CD4-positive, alpha-beta T cell treated with Interleukin-21 for 1 hour (primary cell): Measurements from ENCODE around the gene SOCS7.
A peak's percentile ranks its signal among the peaks of the same experiment; 100 is the strongest.
"Not testable (repeated sequence)": the region's sequence is repeated elsewhere in the genome, so short reads cannot be mapped to it uniquely, and the experiment has no call there.

Source experiments
- DNase-seq: peaks from one replicate; pipeline ENCODE4 v3.0.0-alpha.2; 2020

Gene SOCS7

DNA sequence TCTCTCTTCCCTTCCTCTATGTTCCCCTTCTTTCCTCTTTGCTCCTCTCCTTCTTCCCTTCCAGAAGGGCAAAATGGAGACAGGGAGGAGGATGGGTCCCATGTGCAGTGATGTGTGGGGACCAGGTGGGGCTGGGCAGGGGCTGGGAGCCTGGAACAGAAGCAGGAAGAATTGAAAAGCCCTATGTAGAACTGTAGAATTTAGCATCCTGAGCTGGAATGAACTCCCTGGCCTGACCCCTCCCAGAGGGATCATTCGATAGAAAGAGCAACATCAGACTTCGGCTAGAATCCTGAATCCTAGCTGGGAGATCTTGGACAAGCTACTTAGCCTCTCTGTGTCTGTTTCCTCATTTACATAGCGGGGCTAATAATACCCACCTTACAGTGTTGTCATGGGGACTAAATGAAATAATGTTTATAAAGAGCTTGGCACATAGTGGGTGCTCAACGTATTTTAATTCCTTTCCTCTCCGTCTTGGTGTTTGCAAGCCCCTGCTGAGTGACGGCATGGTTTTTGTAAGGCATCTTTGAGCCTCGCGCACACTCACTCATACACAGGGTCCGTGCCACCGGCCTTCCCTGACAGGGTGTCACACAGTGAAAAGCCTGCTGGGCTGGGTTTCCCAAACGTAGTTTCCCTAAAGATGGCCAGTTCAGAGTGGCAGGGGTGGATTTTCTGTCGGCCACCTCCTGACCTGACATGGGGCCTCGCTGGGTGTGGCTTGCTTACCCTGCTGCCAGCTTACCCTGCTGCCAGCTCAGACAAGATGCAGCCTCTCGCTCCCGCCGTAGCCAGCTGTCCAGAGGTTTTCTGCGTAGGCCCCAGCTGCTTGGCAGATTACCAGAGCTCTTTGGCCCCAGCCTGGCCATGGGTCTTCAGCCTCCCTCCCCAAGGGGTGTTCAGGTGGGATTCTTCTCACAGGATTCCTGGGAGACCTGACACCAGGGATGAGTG is 70.5 kb downstream of the SOCS7 start:
- no peak for DNase-seq

DNA sequence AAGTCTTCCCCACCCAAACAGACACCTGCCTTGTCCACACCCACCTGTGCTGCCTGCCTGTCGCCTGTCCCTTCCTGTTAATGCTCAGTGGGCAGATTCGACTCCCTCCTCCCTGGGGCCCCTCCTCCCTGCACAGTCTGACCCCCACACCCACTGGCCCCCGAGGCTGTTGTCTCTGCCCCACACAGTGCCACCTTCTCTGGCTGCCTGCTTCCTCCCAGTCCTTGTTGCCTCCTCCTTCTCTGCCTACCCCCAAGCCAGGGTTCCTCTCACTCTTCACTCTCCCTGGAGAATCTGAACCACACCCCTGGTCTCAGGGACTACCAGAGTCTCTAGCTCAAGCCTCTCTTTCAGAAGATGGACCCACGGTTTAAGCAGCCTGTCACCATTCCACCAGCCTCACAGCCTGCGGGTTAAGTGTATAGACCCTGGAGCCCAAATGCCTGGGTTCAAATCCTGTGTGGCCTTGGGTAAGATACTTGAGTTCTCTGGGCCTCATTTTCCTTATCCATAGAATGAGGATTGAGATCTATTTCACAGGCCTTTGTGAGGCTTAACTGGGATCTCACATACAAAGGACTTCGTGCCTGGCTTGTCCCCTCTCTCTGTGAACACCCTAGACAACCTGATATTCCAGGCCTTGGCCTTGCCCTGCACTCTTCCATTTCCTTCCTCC is 72.8 kb downstream of the SOCS7 start:
- no peak for DNase-seq

DNA sequence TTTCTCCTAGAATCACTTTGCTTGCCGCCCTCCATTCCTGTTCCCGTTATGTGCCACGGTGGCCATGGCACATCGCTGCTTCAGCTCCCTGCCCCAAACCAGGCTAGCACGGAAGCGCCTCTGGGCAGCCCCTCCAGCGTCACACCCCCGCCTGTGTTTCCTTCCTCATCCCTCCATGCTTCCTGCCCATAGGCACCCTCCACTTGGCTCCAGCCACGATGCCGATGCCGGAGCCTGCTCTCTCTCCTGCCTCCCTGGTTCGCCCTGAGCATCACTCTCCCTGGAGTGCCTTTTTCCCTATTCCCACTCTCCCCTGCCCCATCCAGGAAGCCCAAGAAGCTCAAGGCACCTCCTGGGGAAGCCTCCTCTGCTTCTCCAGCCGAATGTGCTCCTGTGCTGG is 73.4 kb downstream of the SOCS7 start:
- DNase-seq, result no peak

DNA sequence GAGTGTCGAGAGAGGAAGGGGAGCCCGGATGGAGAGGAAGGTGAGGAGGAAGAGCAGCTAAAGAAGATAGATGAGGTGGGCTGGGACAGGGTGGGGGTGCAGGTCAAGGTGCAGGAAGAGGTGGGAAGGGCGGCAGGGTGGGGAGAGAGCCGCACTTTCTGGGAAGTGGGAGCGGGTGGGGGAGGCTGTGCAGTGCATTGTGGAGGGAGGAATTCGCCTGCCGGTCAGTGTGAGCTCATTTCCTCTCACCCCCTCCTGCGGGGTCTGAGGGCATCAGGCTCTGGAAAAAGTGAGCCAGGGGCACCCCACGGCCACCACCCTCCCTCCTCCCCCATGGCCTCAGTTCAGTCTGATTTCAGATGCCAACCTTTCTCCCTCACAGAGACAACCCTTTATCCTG is 74.1 kb downstream of the SOCS7 start:
- no peak for DNase-seq

DNA sequence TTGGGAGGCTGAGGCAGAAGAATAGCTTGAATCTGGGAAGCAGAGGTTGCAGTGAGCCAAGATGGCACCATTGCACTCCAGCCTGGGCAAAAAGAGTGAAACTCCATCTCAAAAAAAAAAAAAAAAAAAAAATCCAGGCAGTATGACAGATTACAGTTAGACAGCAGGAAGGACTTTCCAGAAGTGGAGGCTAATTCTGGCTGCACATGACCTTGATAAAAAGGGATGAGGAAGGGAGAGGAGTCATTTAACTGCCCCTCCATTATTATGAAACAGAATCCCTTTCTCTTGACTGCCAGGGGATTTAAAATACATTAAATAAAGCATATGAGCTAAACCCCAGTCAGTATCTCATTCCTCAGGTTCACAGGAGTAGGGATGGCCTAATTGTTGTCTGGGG is 74.8 kb downstream of the SOCS7 start:
- no peak for DNase-seq

DNA sequence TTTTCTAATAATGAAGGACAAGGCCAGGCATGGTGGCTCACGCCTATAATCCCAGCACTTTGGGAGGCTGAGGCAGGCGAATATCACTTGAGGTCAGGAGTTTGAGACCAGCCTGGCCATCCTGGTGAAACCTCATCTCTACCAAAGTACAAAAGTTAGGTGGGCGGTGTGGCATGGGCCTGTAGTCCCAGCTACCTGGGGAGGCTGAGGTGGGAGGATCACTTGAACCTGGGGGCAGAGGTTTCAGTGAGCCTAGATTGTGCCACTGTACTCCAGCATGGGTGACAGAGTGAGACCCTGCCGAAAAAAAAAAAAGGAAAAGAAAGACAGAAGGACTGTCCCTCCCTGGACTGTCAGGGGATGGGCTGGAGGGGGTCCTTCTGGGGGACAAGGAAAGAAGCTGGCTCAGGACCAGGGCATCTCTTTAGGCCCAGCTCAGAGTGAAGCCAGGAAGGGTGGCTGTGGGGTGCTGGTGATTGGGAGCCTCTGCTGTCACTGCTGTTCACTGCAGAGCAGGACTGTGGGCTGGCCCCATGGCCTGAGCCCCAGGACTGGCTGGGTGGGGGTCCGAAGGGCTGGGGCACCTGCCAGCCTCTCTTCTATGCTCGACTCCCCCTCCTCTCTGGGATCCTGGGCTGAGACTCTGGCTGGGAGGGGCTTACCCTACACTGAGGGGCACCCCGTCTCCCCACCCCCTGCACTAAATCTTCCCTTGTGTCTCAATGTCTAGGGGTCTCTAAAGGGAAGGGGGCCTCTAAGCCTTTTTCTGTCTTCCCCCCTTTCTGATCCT is 75.7 kb downstream of the SOCS7 start:
- DNase-seq, result no peak

DNA sequence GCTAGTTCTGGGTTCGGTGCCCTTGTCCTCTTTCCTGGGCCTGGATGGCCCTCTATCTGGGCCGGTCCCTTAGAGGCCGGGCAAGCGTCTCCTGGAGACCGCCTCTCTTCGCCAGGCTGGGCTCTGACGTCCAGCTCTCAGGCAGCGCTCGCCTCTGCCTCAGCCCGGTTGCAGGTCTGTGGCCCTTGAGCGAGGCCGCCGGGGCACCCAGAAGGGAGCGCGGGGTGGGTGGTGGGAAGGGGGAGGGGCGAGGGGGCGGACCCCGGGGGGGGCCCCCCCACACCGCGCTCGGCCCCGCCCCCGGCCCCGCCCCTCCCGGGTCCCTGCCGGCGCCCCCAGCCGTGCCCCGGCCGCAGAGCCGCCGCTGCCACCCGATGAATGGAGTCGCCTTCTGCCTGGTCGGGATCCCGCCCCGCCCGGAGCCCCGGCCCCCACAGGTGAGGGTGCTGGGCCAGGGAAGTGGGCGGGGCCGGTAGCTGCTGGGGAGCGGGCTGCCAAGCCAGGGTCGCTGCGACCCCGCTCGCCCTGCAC is 76.5 kb downstream of the SOCS7 start, which contains the start of gene ARHGAP23:
Gene ARHGAP23, plus strand, starts transcription at position 353 of the 531 bp plus-strand sequence. Its CDS starts 22 bp downstream, at position 375.
- peak; percentile 41 for DNase-seq

DNA sequence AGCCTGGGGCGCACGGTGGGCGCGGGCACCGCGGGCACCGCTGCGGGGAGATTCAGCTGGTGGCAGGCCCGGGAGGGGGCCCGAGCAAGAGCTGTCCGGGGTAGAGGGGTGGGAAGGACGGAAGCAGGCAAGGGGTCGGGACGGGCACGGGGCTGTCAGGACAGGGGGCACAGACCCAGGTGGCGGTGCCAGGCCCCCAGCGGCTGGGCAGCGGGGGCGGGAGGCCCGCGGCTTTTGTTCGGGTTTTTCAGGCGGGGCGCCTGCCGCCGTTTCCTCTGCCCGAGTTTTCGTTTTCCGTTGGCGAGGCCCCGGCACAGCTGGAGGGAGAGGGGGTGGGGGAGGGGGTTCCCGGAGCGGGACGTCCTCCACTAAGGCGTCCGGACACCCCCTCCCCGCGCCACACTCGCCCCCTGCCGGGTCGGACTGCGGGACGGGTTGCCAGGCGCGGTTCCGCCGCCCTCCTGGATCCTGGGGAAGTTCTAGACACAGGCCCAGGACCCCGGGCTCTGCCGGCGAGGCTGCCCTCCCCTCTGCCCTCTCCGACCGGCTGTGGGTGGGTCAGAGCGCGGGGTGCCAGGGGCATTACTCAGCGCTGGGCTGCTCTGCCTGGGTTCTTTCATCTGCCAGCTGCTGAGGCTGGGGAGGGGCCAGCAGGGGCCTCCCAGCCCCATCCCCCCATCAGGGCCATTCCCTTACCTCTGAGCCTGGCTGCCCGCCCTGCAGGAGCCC is 77.2 kb downstream of the SOCS7 start:
- peak; percentile 25 for DNase-seq

DNA sequence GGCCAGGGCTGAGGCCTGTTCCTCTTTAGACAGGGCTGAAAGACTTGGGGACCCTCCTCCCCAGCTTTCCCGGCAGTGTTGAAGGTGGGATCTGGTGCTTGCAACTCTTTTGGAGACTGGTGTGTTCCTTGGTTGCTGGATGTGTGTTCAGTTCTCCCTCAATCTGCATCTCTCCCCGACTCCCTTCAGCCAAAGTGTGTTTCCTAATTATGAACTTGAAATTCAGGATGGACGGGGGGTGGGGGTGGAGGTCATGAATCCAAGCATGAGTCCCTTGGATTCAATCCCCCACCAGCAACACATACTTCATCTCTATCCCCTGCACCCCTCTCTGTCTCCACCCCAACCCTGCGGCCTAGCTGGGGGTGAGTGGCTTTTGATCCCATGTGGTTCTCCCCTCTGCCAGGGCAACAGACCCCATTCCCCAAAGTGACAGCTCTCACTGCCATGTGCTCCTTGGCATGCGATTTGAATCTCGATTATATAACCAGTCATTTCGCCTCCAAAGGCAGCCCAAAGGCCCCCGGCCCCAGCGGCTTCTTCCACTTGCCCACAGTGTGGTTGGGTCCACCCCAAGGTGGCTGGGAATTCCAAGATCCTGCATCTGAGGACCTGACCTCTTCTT is 77.9 kb downstream of the SOCS7 start:
- no peak for DNase-seq

DNA sequence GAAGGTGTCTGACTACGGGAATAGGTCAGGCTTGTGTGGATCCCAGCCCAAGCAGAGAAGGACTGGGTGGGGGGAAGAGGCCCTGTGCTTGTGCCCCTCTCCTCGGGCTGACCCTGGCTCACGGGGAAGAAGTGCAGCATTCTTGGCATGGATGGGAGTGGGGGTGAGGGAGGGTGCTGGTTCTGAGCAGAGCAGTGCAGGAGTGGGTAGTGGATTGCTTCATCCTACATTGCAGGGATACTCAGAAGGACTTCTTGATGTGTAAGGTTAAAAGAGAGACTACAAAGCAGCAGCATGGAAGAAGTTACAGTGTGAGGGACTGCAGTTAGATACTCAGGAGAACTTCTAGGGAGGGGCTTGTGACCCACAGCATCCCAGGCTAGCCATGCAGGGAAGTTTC is 78.7 kb downstream of the SOCS7 start:
- no peak for DNase-seq

DNA sequence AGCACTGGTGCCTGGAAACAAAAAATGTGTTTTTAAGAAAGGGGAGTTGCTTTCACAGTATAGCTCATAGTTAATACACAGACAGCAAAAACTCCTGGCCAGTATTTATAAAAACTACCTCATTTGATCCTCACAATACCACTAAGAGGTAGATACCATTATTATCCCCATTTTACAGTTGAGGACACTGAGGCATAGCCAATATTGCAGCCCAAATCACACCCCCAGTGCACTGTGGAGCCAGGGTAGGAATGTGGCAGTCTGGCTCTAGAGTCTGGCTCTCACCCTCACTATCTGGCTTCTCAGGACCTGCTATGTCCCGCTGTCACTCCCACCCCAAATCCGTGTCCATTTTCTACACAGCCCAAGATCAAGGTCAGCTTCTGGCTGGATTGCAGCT is 79.2 kb downstream of the SOCS7 start:
- no peak for DNase-seq

DNA sequence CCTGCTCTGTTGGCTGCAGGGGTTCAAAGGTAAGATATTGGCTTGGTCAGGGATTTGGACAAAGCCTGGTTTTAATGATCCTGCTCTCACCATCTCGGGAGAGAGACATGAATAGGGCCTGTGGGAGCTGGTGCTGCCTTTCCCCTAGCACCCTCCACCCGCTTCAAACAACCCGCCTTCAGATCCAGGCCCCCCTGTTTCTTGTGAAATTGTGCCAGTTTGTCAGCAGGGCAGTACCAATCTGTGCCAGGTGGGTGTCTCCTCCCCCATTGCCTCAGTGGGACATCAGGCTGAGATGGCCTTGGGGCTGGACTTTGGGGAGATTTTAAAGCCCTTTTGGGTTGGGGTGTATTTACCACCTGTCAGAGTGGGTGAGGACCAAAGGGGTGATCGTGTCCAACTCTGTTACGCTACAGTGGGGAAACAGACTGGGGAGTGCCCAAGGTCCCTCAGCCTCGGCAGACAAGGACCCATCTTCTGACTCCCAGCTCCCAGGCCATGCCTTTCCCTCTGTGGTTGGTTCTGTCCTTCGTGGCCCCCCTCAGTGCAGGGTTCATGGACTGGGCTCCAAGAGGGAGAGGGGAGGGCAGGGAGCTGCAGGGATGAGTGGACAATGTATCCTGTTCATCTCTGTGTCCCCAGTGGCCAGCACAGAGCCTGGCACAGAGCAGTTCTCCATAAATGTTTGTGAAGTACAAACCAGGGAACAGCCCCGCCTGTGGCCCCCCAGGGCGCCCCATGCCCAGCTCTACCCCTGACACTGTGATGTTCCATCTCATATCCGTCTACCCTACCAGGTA is 79.9 kb downstream of the SOCS7 start:
- no peak for DNase-seq

DNA sequence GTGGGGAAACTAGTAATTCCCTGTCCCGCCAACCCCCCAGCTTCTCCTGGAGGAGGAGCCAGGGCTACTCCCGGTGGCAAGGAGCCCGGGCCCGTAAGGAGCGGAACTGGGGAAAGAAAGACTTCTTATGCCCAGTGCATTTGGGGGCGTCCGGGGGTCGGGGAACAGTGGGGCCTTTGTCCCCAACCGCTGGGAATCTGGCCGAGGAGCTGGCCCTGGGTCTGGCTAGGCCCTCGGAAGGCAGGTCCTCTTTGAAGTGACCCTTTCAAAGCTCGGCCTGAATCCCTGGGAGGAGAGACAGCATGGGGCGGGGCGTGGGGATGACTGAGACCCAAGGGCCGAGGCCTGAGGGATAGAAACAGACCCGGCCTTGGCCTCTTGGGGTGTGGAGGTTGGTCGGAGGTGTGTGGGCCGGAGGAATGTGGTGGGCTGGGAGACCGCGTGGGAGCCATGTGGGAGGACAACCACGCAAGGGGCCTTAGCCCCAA is 82.6 kb downstream of the SOCS7 start:
- DNase-seq, result no peak

DNA sequence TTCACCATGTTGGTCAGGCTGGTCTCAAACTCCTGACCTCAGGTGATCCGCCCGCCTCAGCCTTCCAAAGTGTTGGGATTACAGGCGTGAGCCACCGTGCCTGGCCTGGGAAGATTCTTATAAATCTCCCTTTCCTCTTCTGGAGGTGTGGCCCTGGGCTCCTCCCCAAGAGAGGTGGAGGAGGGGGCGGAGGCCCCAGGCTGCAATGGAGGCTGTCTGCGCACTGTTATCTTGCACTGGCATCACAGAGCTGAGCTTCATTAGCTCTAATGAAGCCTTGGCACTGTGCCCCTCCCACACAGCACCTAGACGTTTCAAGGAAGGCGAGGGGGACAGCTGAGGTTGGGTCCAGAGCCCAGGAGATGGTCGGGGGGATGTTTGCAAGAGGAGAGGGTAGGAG is 84.2 kb downstream of the SOCS7 start:
- DNase-seq, result no peak

DNA sequence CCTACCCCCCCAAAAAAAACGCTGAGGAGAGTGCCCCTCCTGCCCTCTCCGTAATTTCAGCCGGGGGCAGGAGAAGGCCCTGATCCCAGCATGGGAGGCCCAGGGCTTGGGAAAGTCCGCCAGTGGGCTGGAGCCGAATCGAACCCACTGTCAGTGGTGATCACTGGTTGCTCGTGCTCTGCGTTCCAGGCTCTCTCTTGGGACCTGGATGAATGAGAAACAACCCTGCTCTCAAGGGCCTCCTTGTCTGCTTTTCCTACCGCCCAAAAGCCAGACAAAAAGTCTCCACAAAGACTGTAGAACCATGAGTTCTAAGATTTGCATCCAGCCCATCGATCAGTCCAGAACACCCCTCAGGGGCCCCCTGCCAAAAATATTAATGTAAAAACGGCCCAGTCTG is 84.7 kb downstream of the SOCS7 start:
- no peak for DNase-seq

DNA sequence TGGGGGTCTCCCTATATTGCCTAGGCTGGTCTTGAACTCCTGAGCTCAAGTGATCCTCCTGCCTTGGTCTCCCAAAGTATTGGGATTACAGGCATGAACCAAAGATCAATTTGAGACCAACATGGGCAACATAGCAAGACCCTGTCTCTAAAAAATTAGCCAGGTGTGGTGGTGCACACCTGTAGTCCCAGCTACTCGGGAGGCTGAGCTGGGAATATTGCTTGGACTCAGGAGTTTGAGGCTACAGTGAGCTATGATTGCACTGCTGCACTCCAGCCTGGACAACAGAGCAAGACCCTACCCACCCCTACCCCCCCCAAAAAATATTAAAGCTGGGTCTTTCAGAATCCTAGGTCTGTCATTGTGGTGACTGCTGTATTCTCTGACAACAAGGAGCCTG is 85.7 kb downstream of the SOCS7 start:
- DNase-seq, result not testable (repeated sequence)

DNA sequence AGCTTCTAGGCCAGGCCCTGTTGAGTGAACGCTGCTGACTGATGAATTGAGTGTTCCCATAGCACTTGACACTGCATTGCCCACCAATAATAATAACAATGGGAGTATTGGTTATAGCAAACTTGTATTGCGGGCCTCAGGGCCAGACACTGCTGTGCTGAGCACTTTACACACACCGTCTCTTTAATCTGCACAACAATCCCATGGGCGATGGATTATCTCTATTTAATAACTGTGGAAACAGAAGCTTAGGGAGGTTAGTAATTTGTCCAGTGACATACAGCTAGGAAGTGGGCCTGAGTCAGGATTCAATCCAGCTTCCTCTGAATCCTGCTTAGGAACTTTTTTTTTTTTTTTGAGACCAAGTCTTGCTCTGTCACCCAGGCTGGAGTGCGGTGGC is 87.8 kb downstream of the SOCS7 start:
- DNase-seq, result no peak

DNA sequence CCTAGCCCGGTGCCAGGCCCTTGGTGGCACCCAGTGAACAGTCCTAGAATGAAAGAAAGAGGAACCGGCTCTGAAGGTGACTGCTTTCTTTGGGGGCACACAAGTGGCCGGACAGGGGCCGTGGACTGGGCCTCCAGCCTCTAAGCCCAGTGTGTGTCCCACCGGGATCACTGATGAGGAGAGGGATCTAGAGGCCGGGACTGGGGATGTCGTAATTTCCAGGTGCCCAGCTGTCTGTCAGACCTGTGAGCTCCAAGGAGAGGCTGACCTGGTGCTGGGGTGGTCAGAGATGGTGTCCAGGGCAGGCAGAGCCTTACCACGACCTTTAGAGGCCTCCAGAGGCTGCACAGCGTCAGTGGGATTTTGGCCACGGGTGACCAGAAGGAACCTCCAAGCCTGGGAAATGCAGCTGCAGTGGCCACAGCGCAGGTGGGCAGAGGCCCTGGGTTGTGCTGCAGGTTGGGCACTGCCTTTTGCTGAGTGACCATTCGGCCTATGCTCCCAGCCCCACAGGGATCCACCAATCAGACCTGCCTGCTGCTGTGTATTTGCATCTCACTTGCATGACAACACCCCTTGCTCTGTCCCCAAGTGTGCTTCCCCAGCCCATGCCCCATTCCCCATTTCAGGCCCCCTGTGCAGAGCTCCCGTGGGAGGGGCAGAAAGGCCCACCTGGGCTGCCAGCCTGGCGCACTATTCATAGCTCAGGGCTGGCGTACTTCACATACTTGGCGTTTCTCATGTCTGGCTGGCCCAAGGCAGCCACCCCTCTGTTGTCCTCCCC is 89.2 kb downstream of the SOCS7 start:
- no peak for DNase-seq

DNA sequence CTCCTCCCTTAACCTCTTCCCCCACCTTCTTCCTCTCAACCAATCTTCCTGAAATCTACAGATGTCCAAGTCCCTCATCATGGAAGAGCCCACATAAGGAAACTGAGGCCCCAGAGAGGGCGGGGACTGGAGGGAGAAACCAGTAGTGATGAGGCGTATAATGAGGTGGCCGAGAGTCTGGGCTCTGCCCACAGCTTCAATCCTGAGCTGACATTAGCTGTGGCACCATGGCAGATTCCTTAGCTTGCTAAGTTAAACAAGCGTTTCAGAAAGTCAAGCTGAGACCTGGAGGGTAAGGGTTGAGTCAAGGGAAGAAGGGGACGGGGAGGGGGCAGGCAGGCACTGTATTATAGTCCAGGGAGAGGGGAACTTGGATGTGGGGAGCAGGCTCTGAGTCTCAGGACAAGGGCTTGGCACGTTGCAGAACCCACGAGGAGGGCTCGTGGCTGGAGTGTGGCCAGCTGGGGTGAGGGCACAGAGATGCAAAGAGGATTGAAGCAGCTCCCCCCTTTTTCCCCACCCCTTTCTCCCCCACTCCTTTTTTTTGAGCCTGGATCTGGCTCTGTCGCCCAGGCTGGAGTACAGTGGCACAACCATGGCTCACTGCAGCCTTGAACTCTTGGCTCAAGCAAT is 89.9 kb downstream of the SOCS7 start:
- DNase-seq, result no peak

DNA sequence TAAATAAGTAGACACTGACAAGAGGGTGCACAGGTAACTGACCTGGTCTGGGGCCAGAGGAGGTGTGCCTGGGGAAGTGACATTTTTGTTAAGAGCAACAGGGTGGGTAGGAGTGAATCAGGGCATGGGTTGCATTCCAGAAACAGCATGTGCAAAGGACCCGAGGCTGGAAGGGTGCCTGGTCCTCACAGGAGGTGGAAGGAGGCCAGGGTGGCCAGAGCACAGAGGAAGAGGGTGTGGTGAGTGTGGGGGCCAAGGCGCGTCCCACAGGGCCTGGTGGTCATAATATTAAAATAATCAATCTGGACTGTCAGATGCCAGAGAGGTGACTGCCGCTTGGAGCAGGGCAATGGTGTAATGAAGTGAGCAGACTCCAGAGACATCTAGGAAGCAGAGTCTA is 90.9 kb downstream of the SOCS7 start:
- DNase-seq, result no peak
